B cell (primary cell): ENCODE results near the gene EBLN2.

Experiments
- CTCF ChIP-seq: fragments of 200-600 bp; IDR thresholded peaks from one replicate; pipeline ENCODE4 v1.8.0; 2022; ENCODE audit warnings: antibody characterized with exemption, mild to moderate bottlenecking
- EZH2 ChIP-seq: IDR thresholded peaks from 2 replicates; pipeline ENCODE4 v1.6.1; 2012; ENCODE audit warnings: borderline replicate concordance, low read depth, mild to moderate bottlenecking, moderate library complexity, low read length; ENCODE audit not compliant: insufficient read depth, poor library complexity, severe bottlenecking

- no peak for TF ChIP-seq EZH2
- no peak for TF ChIP-seq CTCF
Observed at GRCh38 chr3:73084170-73084569, 22.7 kb downstream of the EBLN2 start.
